Activated naive CD4-positive, alpha-beta T cell treated with anti-CD3 and anti-CD28 coated beads, Interleukin-2, amount 10 ng/mL, durations not matched to agents 7 days and 5 days (primary cell): Measurements from ENCODE around the gene KIF5A.

ENCODE experiments used
- CTCF ChIA-PET: fragments of 350-600 bp; sonication (Branson Sonifier 250); formaldehyde crosslinking; loops from one replicate; lab custom pipeline; 2021; ENCODE audit warnings: antibody characterized with exemption; lab: Charles Lee
- DNase-seq: peaks from one replicate; pipeline ENCODE4 v3.0.0-alpha.2; 2020
- H3K27ac Mint-ChIP-seq: one replicate; pipeline ENCODE4 v1.8.0; 2021; ENCODE audit warnings: mild to moderate bottlenecking, moderate library complexity, mixed read lengths
- H3K27me3 Mint-ChIP-seq: one replicate; pipeline ENCODE4 v1.8.0; 2021; ENCODE audit warnings: mild to moderate bottlenecking, mixed read lengths
- H3K36me3 Mint-ChIP-seq: one replicate; pipeline ENCODE4 v1.8.0; 2021; ENCODE audit warnings: mixed read lengths
- H3K4me1 Mint-ChIP-seq: one replicate; pipeline ENCODE4 v1.8.0; 2021; ENCODE audit warnings: mixed read lengths
- H3K4me3 Mint-ChIP-seq: one replicate; pipeline ENCODE4 v1.8.0; 2021; ENCODE audit warnings: mild to moderate bottlenecking, moderate library complexity, mixed read lengths
- H3K9me3 Mint-ChIP-seq: one replicate; pipeline ENCODE4 v1.8.0; 2021; ENCODE audit warnings: mixed read lengths

KIF5A gene

DNA sequence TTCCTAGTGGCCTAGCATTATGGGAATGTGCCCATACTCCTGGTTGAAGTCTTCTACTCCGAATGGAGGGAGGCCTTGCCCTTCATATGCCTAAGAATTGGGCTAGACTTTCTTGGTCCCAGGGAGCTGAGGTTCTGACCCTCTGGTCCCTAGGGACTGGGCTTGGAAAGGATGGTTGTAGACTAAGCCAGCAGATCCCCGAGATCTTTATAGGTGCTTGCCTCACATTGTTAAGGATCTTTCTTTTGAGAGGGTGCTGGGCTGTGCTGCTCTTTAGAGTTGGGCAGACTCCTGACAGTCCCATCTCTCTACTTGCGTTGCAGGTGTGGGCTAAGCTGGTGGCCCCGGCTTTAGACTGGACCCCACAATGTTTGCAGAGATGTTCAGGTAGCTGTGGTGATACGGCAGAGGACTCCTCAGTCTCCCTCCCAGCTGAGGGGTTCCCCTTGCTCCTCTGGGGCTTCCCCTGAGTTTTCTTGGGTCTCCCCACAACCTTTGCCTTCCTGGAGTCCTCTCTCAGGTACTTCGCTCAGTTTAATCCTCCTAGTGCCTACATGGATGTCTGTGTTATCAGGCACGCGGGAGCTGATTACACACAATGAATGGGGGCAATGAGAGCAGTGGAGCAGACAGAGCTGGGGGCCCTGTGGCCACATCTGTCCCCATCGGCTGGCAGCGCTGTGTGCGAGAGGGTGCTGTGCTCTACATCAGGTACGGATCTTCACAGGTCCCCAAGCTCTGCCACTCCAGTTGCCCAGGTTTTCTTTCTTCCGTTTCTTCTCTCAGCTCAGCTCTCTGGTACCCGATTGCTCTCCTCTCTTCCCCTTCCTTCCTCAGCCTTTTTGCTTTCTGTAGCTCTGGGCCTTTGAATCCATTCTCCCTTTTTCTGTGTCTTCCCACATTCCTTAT, 25.9 kb upstream of the KIF5A start:
- peaks cover 5% of the 10 kb centered on the region for H3K27me3 Mint-ChIP-seq
- H3K36me3 Mint-ChIP-seq = peaks cover 34% of the 10 kb centered on the region
- CTCF ChIA-PET = interaction anchor here (0.8 to 1.6 kb wide), 6 partner anchors 10 to 97 kb away, joined by 3 to 6 read pairs (median 3); partner anchors contain the start of gene DCTN2
- no peak for DNase-seq
- H3K9me3 Mint-ChIP-seq = no peaks in the 10 kb centered on the region
- peaks cover 53% of the 10 kb centered on the region for H3K4me1 Mint-ChIP-seq
- peak overlapping the region; percentile 91 for H3K27ac Mint-ChIP-seq
- peak overlapping the region; percentile 99 for H3K4me3 Mint-ChIP-seq

DNA sequence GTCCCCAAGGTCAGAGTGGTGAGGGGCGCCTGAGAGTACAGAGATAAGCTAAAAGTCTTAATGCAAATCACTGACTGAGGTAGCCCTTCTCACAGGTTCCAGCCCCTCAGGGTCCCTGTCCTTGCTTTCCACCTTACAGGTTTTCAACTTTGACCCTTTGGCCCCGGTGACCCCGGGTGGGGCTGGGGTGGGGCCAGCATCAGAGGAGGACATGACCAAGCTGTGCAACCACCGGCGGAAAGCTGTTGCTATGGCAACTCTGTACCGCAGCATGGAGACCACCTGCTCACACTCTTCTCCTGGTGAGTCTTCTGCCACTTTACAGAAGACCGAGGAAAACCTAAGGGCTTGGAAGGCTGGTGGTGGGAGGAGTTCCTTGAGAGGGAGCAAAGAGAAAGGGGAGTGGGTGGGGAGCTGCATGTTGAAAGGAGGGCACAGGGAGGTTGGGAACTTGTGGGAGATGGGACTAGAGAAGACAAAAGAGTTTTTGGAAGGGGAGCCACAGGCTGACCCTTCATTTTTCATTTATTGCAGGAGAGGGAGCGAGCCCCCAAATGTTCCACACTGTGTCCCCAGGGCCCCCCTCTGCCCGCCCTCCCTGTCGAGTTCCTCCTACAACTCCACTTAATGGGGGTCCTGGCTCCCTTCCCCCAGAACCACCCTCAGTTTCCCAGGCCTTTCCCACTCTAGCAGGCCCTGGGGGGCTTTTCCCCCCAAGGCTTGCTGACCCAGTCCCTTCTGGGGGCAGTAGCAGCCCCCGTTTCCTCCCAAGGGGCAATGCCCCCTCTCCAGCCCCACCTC, 24.8 kb upstream of the KIF5A start:
- Mint-ChIP-seq H3K27ac (peak overlapping the region; percentile 33), H3K4me3 (peak overlapping the region; percentile 99), H3K9me3 (no peaks in the 10 kb centered on the region), H3K4me1 (peaks cover 47% of the 10 kb centered on the region), H3K27me3 (peaks cover 5% of the 10 kb centered on the region), H3K36me3 (peaks cover 33% of the 10 kb centered on the region)
- no peak for DNase-seq
- CTCF ChIA-PET = interaction anchor here (0.8 to 1.6 kb wide), 3 partner anchors 9 to 58 kb away, joined by 3 to 6 read pairs (median 3); no protein-coding TSS in a partner anchor

DNA sequence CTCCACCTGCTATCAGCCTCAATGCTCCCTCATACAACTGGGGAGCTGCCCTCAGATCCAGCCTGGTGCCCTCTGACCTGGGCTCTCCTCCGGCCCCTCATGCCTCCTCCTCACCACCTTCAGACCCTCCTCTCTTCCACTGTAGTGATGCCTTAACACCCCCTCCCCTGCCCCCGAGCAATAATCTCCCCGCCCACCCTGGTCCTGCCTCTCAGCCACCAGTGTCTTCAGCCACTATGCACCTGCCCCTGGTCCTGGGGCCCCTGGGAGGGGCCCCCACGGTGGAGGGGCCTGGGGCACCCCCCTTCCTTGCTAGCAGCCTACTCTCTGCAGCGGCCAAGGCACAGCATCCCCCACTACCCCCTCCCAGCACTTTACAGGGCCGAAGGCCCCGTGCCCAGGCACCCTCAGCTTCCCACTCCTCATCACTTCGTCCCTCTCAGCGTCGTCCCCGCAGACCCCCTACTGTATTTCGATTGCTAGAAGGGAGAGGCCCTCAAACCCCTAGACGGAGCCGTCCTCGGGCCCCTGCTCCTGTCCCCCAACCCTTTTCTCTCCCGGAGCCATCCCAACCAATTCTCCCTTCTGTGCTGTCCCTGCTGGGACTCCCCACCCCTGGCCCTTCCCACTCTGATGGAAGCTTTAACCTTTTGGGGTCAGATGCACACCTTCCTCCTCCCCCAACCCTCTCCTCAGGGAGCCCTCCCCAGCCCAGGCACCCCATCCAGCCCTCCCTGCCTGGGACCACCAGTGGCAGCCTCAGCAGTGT, 24.0 kb upstream of the KIF5A start:
- DNase-seq = no peak
- CTCF ChIA-PET = no interaction called here
- Mint-ChIP-seq H3K27me3 (peaks cover 5% of the 10 kb centered on the region), H3K4me1 (peaks cover 46% of the 10 kb centered on the region), H3K27ac (no peak overlapping the region), H3K4me3 (no peak overlapping the region), H3K9me3 (no peaks in the 10 kb centered on the region), H3K36me3 (peaks cover 34% of the 10 kb centered on the region)

DNA sequence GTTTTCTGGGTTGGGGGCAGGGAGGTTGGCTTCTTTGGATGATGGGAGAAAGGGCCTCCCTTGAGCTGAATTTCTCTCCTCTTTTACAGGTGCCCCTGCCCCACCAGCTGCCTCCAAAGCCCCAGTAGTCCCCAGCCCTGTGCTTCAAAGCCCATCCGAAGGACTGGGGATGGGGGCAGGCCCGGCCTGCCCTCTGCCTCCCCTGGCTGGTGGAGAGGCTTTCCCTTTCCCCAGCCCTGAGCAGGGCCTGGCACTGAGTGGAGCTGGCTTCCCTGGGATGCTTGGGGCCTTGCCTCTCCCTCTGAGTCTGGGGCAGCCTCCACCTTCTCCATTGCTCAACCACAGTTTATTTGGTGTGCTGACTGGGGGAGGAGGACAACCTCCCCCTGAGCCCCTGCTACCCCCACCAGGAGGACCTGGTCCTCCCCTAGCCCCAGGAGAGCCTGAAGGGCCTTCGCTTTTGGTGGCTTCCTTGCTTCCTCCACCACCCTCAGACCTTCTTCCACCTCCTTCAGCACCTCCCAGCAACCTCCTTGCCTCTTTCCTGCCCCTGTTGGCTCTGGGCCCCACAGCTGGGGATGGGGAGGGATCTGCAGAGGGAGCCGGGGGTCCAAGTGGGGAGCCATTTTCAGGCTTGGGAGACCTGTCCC, 23.2 kb upstream of the KIF5A start:
- H3K27ac Mint-ChIP-seq = peak overlapping the region; percentile 52
- H3K36me3 Mint-ChIP-seq = peaks cover 41% of the 10 kb centered on the region

DNA sequence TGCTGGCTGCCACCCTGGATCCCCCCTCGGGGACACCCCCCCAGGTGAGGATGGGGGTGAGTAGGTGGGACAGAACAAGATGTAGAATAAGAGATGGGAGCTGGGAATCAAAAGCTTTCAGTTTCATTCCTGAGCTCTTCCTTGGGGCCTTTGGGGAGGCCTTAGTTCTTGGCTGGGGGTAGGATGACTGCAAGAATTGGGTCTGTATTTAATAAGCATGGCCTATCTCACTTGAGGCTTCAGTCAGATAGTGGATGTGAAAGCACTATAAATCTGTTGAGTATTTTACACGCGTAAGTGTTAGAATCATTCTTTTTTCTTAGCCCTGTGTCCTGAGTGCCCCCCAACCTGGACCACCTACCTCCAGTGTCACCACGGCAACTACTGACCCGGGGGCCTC, 22.7 kb upstream of the KIF5A start:
- H3K4me3 Mint-ChIP-seq = no peak overlapping the region
- no peaks in the 10 kb centered on the region for H3K9me3 Mint-ChIP-seq
- no peak overlapping the region for H3K27ac Mint-ChIP-seq
- H3K4me1 Mint-ChIP-seq = peaks cover 32% of the 10 kb centered on the region
- CTCF ChIA-PET = no interaction called here
- no peak for DNase-seq
- peaks cover 47% of the 10 kb centered on the region for H3K36me3 Mint-ChIP-seq
- peaks cover 2% of the 10 kb centered on the region for H3K27me3 Mint-ChIP-seq

More for the DNA sequence above, 23.2 kb upstream of the KIF5A start:
- no peak for DNase-seq
- H3K4me1 Mint-ChIP-seq = peaks cover 38% of the 10 kb centered on the region
- H3K27me3 Mint-ChIP-seq = peaks cover 5% of the 10 kb centered on the region
- CTCF ChIA-PET = no interaction called here
- H3K4me3 Mint-ChIP-seq = no peak overlapping the region
- H3K9me3 Mint-ChIP-seq = no peaks in the 10 kb centered on the region

DNA sequence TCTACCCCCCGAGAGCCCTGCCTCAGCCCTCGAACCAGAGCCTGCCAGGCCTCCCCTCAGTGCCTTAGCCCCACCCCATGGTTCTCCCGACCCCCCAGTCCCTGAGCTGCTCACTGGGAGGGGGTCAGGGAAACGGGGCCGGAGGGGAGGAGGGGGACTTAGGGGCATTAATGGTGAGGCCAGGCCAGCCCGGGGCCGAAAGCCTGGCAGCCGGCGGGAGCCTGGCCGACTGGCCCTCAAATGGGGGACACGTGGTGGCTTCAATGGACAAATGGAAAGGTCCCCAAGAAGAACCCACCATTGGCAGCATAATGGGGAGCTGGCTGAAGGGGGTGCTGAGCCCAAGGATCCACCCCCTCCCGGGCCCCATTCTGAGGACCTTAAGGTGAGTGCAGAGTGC, 21.7 kb upstream of the KIF5A start:
- Mint-ChIP-seq H3K27ac (peak overlapping the region; percentile 47), H3K4me1 (peaks cover 29% of the 10 kb centered on the region), H3K9me3 (no peaks in the 10 kb centered on the region), H3K4me3 (no peak overlapping the region), H3K36me3 (peaks cover 46% of the 10 kb centered on the region), H3K27me3 (no peaks in the 10 kb centered on the region)
- CTCF ChIA-PET = no interaction called here
- DNase-seq = no peak

DNA sequence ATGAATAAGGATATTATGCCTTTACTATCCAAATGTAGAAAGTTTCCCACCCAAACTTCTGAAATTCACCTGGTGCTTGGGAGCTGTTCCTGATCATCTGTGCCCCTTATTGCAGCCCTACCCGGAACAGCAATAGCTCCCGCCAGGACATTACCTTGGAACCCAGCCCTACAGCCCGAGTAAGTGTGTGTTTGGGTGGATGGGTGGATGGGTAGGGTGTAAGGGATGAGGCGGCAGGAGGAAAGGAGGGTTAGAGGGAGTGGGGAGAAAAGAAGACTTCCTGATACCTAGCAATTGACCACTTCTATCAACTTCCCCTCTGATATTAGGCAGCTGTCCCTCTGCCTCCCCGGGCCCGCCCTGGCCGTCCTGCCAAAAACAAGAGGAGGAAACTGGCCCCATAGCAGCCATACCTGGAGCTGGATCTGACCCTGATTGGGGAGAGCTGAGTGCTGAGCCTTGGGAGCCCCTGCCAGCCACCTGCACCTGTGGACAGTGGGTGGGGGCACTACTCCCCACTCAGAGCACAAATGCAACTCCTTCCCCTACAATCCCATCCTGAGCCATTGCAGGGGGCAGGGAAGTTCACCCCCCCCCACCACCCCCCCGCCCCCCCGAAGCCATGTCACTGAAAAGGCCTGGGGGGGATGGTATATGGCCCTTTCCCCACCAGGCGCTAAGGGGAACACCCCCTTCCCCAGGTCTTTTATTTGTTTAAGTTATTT, 20.9 kb upstream of the KIF5A start:
- Mint-ChIP-seq H3K4me3 (no peak overlapping the region), H3K36me3 (peaks cover 45% of the 10 kb centered on the region), H3K27me3 (no peaks in the 10 kb centered on the region), H3K4me1 (peaks cover 21% of the 10 kb centered on the region), H3K9me3 (no peaks in the 10 kb centered on the region), H3K27ac (no peak overlapping the region)
- DNase-seq = no peak
- CTCF ChIA-PET = interaction anchor here (1.0 kb wide), 1 partner anchor 23 kb away, joined by 3 read pairs; no protein-coding TSS in a partner anchor

DNA sequence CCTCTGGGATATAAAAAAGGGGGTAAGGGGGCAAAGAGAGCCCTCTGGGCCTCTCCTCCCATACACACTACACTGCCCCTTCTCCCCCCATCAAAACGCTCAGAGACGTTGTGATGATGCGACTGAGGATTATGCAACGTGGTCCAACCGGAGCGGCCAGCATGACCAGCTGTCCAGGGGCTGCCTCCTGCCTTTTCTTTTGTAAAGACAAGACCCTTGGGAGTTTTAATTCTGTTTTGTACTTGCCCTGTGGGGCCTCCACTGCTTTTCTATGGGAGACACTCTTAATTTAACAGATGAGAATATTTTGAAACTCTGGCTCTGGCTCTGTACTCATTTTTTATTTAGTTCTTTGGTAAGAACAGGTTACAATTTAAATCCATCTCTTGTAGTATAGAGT, 20.0 kb upstream of the KIF5A start:
- CTCF ChIA-PET = interaction anchor here (1.0 kb wide), 1 partner anchor 23 kb away, joined by 3 read pairs; no protein-coding TSS in a partner anchor

DNA sequence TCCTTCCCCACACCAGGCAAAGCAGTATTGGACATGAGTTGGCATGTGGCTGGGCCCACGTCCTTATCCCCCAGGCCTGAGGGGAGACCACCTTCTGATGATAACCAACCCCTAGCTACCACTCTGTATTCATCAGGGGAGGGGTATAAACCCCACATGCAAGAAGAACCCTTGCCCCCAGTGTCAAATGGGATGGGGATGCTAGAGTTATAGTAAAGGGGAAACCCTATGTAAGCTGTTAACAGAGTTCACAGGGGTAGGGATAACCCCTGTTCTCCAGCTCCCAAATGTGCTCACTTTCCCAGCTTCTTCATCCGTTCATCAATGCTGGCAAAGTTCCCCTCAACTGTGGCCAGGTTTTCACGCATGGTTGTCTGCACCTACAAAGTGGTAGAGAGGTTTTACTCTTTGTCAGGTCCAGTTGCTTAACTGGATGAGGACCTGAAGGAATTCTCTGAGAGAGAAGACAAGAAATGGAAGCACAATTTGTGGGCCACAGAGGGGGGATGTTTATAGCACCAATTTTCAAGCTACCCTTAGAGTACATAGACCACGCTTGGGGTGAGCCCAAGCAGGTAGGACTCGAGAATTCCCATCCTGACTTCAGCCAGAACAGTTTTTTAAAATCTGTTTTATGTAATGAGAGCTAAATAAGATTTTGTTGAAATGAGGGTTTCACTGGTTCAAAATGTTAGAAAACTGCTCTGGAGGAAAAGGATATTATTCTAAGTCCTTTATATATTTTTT, 19.3 kb upstream of the KIF5A start:
- no peaks in the 10 kb centered on the region for H3K9me3 Mint-ChIP-seq
- peaks cover 7% of the 10 kb centered on the region for H3K4me1 Mint-ChIP-seq
- no peaks in the 10 kb centered on the region for H3K27me3 Mint-ChIP-seq
- H3K27ac Mint-ChIP-seq = no peak overlapping the region
- CTCF ChIA-PET = interaction anchor here (1.0 kb wide), 2 partner anchors 22 to 56 kb away, joined by 3 read pairs; no protein-coding TSS in a partner anchor
- peaks cover 46% of the 10 kb centered on the region for H3K36me3 Mint-ChIP-seq
- no peak overlapping the region for H3K4me3 Mint-ChIP-seq
- no peak for DNase-seq

More for the DNA sequence above, 20.0 kb upstream of the KIF5A start:
- peaks cover 45% of the 10 kb centered on the region for H3K36me3 Mint-ChIP-seq
- H3K9me3 Mint-ChIP-seq = no peaks in the 10 kb centered on the region
- no peaks in the 10 kb centered on the region for H3K27me3 Mint-ChIP-seq
- DNase-seq = no peak
- H3K4me1 Mint-ChIP-seq = peaks cover 13% of the 10 kb centered on the region
- peak overlapping the region; percentile 50 for H3K27ac Mint-ChIP-seq
- no peak overlapping the region for H3K4me3 Mint-ChIP-seq

DNA sequence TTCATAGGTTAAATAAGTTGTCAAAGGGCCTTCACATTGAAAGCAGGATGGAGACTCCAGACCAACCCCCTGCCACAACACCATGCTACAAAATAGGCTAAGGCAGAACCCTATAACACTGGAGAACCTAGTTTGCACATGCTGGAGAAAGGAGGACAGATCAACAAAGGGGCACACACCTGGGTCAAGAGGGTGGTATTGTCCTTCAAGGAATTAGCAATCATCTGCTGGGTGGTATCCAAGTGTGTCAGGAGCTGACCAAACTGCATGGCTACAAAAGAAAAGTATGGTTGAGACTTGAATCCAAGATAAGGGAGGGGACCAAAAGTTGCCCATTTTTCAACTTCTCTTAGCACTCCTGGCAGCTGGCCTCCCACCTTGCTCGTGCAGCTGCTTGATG, 18.0 kb upstream of the KIF5A start:
- peaks cover 51% of the 10 kb centered on the region for H3K36me3 Mint-ChIP-seq
- CTCF ChIA-PET = interaction anchor here (0.6 to 1.3 kb wide), 3 partner anchors 14 to 51 kb away, joined by 3 read pairs; no protein-coding TSS in a partner anchor
- no peak overlapping the region for H3K27ac Mint-ChIP-seq

DNA sequence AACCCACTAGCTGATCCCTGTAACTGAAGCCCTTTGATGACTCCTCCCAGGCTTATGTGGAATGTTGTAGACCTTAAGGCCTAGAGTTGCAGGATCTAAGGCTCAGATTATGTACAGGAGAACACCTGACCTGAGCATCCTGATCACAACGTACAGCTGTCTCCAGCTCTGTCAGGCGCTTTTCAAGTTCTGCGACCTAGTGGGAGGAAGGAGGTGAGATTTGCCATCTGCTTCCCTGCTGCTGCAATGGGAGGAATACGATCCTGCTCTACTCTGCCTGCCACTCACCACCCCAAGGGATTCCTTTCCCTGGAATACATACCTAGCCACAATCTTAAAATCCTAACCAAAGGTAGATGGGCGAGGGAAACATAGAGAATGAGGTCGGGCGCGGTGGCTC, 16.7 kb upstream of the KIF5A start:
- H3K4me1 Mint-ChIP-seq = peaks cover under 1% of the 10 kb centered on the region
- H3K27me3 Mint-ChIP-seq = no peaks in the 10 kb centered on the region
- H3K9me3 Mint-ChIP-seq = no peaks in the 10 kb centered on the region
- DNase-seq = no peak
- no peak overlapping the region for H3K4me3 Mint-ChIP-seq
- no peak overlapping the region for H3K27ac Mint-ChIP-seq
- CTCF ChIA-PET = interaction anchor here (1.3 to 2.2 kb wide), 2 partner anchors 9 to 50 kb away, joined by 3 to 6 read pairs; no protein-coding TSS in a partner anchor
- H3K36me3 Mint-ChIP-seq = peaks cover 50% of the 10 kb centered on the region

More for the DNA sequence above, 18.0 kb upstream of the KIF5A start:
- Mint-ChIP-seq H3K4me1 (peaks cover 3% of the 10 kb centered on the region), H3K4me3 (no peak overlapping the region), H3K9me3 (no peaks in the 10 kb centered on the region), H3K27me3 (no peaks in the 10 kb centered on the region)
- no peak for DNase-seq

DNA sequence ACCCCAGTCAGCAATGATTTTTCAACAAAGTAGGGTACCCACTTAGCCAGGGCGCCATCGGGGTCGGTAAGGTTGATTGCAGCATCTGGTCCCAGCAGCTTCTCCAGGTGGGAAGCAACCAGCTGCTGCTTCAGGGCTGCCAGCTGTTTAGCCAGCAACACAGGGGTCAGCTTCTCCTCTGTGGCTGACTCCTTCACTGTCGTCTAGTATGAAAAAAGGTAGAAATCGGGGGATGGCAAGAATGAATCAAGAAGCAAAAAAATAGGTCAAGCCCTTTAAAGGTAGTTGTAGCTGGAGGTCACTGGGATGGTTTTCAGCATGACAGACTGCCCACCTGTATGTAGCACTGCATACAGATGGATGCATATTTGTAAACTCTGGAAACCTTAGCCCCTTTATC, 15.6 kb upstream of the KIF5A start:
- no peaks in the 10 kb centered on the region for H3K27me3 Mint-ChIP-seq
- CTCF ChIA-PET = interaction anchor here (1.3 to 2.2 kb wide), 2 partner anchors 10 to 18 kb away, joined by 3 to 6 read pairs; no protein-coding TSS in a partner anchor
- no peak overlapping the region for H3K27ac Mint-ChIP-seq
- H3K4me3 Mint-ChIP-seq = no peak overlapping the region
- H3K4me1 Mint-ChIP-seq = peaks cover 3% of the 10 kb centered on the region
- H3K36me3 Mint-ChIP-seq = peaks cover 51% of the 10 kb centered on the region
- no peak for DNase-seq
- H3K9me3 Mint-ChIP-seq = no peaks in the 10 kb centered on the region
